HG02870 (cell line): ENCODE data around the gene OR10G6.
"Not testable (repeated sequence)": the region's sequence is repeated elsewhere in the genome, so short reads cannot be mapped to it uniquely, and the experiment has no call there.

Experiments used
- ATAC-seq: cut with Tn5 transposase; IDR thresholded peaks from one replicate; pipeline ENCODE4 v1.9.1; 2021; ENCODE audit warnings: mild to moderate bottlenecking, moderate library complexity; ENCODE audit not compliant: unreplicated experiment

OR10G6 gene, protein sequence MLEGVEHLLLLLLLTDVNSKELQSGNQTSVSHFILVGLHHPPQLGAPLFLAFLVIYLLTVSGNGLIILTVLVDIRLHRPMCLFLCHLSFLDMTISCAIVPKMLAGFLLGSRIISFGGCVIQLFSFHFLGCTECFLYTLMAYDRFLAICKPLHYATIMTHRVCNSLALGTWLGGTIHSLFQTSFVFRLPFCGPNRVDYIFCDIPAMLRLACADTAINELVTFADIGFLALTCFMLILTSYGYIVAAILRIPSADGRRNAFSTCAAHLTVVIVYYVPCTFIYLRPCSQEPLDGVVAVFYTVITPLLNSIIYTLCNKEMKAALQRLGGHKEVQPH

DNA sequence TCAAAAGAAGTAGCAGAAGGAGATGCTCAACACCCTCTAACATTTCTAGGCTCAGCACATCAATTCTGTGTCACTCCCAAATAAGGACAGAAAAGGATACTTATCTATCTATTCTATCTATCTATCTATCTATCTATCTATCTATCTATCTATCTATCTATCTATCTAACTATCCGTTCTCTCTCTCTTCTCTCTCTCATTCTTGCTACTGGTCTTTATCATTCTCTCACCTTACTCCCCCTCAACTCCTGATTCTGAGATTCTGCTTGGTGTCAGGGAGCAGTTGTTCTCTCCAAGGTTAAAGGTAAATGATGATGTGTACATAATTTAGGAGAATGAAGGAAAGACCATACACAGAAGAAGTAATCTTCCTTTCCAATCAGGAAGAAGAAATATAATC lies at the start of gene OR10G6:
Gene OR10G6, minus strand, starts transcription at position 43 of the 400 bp plus-strand sequence. Its CDS starts 0 bp downstream, at position 43.
- no peak for ATAC-seq

DNA sequence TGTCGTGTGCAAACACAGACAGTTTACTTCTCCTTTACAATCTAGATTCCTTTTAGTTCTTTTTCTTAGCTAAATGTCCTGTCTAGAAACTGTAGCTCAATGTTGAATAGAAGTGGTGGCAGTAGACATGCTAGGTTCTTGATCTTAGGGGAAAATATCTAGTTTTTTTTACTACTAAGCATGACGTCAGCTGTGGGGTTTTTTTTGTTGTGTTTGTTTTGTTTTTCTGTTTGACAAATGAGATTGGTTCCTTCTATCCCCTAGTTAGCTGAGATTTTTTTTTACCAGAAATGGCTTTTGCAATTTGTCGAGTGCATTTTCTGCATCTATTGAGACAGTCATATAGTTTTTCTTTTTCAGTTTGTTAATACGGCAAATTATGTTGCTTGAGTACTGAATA lies 48.5 kb upstream of the OR10G6 start:
- ATAC-seq = no peak

DNA sequence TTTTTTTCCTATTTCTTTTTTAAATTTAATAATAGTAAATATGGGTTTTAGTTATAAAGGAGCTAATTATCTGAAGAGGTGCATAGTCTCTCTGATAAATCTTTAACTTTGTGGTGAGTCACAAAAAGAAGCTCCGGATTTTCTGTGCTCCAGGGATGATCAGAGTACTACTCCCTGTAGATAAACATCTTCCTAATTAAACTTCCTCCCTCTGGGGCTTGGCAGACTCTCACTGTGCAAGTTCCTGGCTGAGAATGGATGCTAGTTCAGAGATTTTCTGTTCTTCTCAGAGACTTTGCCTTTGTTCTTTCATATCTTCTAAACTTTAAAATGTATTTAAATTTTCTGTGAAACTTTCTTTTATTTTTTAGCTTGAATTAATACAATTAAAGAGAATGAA lies 46.3 kb upstream of the OR10G6 start, which contains the start of gene OR10G7:
Gene OR10G7, minus strand, starts transcription at position 72 of the 400 bp plus-strand sequence. CDS start 2,324 bp downstream, outside the sequence.
- ATAC-seq = no peak

DNA sequence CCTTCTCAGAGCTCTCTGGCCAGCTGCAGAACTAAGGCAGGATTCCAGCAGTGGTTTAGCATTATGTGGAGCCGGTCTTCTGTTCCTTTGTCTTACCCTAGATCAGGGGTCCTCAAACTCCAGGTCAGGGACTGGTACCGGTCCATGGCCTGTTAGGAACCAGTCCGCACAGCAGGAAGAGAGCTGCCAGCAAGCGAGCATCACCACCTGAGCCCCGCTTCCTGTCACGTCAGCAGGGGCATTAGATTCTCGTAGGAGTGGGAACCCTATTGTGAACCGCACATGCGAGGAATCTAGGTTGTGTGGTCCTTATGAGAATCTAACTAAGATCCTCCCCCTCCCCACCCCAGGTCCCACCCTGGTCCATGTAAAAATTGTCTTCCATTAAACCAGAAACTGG lies 44.6 kb upstream of the OR10G6 start:
- no peak for ATAC-seq

DNA sequence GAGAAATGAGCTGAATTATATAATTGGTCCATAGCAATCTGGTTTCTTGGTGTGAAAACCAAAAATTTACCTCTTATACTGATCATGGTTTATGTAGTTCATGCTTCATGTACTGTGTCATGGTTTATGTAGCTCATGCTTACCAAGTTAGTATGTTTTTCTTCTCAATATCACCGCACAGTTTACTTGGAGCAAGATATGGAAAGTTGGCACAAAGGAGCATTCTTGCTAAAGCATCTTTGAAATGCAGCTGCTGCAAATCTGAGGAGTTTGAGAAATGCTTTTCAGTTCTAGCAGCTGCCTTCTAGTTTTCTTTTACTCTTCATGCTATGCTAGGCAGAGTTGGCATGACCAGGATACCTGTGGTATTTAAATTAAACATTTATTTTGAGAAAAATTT lies 41.7 kb upstream of the OR10G6 start:
- no peak for ATAC-seq

DNA sequence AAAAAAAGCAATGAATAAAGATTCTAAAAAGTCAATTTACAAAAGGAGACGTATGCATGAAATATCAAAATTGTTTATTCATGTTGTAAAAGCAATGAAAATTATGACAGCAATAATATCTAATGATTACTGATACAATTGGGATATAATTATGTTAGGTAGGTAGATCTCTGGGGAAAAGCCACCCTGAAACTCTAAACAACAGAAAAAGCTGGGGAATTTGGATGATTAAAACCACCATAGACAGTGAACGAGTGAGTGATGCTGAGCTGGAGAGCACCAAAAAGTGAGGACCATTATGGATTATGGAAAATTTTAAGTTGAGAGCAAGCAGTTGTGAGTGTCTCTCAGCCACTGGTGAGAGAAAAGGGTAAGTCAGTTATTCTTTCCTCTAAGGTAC lies 31.5 kb upstream of the OR10G6 start, which contains the start of gene OR10G8:
Gene OR10G8, plus strand, starts transcription at position 301 of the 400 bp plus-strand sequence. CDS start 2,825 bp downstream, outside the sequence.
- no peak for ATAC-seq

DNA sequence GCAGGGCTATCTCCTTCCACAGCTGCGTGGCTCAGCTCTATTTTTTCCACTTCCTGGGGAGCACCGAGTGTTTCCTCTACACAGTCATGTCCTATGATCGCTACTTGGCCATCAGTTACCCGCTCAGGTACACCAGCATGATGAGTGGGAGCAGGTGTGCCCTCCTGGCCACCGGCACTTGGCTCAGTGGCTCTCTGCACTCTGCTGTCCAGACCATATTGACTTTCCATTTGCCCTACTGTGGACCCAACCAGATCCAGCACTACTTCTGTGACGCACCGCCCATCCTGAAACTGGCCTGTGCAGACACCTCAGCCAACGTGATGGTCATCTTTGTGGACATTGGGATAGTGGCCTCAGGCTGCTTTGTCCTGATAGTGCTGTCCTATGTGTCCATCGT lies 20.9 kb upstream of the OR10G6 start:
- not testable (repeated sequence) for ATAC-seq

DNA sequence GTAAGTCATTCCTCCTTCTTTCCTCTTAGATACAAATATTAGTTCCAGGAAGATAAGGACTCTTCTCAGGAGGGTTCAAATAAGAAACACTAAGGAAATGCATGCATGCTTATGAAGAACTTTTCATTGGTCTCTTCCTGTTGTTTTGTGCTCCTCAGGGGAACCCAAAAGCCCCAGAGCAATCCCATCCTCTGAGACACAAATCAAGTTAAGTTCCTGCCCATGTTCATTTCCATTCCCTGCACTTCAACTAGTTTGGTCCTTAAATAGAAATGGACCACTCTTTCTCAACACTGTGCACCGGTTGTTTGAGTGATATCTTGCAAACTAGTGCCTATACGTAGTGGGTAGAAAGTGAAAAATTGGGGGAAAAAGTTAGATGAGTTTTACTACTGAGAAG lies 17.7 kb upstream of the OR10G6 start, which contains the start of gene OR10G4:
Gene OR10G4, plus strand, starts transcription at position 301 of the 400 bp plus-strand sequence. CDS start 2,578 bp downstream, outside the sequence.
- ATAC-seq = no peak

DNA sequence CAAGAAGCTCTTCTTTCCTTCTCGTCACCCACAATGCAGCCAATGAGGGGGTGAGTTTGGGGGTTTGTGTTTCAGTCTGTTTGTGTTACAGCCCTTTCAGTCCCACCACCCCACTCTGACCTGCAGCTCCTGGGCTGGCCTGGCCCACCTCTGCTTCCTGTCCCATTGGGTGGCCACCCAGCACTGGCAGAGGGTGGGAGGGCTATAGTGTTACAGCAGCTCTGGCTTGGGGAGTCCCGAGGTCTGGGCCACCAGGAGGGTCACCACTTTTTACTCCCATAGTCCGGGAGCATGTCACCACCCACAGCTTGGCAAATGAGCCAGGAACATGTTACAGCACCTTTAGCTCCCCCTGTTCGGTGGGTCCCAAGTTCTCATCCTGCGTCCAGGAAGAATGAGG lies 15.7 kb downstream of the OR10G6 start:
- no peak for ATAC-seq

DNA sequence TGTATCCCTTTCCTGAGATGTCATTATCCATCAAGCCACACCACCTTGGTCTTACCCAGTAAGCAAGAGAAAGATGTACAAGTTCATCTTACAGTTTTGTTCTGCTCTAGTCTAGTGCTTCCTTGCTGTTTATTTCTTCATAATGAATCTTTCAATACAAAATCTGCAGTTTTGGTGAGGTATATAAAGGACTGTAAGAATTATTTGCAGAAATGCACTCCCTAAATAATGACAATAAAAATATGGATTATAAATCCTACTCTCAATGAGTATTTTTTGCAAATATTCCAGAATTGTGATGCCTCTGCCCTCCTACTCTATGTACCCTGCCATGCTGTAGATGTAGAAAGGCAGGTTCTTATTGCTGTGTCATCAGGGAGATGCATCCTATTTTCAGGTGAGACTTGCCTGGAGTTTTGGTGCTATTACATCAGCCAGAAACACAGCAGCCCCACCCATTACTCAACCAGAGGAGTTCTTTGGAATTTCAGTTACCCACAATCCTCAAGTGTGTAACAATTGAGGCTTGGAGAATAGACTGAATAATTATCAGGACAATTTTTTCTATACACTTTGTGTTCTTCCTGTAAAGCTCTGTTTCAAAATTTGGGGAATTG lies 17.1 kb downstream of the OR10G6 start, which contains the start of gene OR10S1:
Gene OR10S1, minus strand, starts transcription at position 51 of the 617 bp plus-strand sequence. CDS start 117 bp downstream, outside the sequence.
- ATAC-seq = no peak

DNA sequence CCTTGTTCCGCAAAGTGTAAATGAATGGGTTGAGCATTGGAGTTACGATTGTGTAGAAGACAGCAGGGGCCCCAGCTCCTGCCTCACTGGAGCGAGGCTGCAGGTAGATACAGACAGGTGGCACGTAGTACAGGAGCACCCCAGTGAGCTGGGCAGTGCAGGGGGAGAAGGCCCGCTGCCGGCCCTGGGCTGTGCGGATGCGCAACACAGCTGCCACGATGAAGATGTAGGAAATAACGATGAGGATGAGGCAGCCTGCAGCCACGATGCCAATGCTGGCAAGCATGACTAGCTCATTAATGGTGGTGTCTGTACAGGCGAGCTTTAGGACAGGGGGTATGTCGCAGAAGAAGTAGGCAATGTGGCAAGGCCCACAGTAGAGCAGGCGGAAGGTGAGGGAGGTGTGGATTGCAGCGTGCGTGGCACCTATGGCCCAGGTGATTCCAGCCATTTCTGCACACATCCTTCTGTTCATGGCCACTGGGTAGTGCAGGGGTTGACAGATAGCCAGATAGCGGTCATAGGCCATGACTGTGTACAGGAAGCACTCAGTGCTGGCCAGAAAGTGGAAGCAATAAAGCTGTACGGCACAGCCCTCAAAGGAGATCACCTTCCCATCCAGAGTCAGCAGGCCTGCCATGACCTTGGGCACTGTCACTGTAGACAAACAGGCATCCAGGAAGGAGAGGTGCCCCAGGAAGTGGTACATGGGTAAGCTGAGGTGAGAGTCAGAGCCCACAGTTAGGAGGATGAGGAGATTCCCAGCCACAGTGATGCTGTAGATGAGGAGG lies 18.0 kb downstream of the OR10G6 start:
- no peak for ATAC-seq

DNA sequence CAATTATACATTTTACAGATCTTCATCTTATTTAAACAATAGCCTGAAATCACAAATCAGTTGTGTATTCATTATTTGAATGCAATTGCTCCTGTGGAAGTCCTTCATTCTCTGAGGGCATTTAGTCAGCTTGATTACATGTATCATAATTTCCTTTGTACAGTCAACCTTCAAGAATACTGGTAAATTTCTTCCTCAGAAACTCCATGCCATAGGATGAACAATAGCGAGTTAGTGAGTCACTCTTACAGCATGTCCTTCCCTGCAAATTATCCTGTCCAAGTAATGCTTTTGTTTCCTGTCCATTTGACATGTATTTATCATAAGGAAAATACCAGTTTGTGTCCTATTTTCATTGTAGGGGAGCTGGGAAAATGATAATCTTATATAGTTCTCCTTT lies 21.1 kb downstream of the OR10G6 start:
- no peak for ATAC-seq

DNA sequence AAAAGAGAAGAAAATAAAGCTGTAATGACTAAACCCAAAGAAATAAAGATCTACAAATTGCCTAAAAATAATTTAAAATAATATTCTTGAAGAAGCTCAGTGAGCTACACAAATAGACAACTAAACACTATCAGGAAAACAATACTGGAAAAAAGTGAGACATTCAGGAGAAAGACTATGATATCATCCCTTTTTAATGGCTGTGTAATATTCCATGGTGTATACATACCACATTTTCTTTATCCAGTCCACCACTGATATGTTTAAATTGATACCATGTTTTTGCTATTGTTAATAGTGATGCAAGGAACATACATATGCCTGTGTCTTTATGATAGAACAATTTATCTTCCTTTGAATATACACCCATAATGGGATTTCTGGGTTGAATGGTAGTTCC lies 38.2 kb downstream of the OR10G6 start:
- no peak for ATAC-seq

DNA sequence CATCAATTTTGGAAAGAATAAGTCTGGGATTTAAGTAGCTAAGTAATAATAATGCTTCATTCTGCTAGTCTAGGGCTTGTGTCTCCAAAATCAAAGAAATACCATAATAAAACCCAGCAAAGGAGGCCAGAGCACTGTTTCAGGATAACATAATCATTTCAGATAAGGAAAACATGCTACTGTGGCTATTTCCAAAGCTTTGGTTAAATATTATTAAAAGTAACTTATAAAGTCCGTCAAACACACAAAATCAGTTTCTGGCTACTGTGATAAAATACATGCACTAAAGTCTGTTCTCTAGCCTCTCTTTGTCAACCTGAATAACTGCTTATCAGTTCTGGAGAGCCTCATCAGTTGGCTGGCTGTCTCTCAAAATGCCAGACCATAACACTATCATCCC lies 49.8 kb downstream of the OR10G6 start:
- no peak for ATAC-seq
